Upper lobe of left lung (tissue), 4 donors: ENCODE results near the gene MBD5.

ENCODE experiments used
- POLR2AphosphoS5 ChIP-seq, 2 donors: sonication (generic); formaldehyde crosslinking; IDR thresholded peaks; one replicate each; pipeline ENCODE4 v1.5.1; 2017; ENCODE audit warnings: antibody characterized with exemption in 2 of 2
- TF ChIP-seq, protein P1 (sequence below), 6 experiments: fragments of 450-650 bp in 4 of 6; fragments of 200-600 bp in 2 of 6; sonication (generic) in 2 of 6; IDR thresholded peaks; one replicate each; pipeline ENCODE4 v1.5.1; 2016 to 2019; ENCODE audit warnings: antibody characterized with exemption in 6 of 6

DNA sequence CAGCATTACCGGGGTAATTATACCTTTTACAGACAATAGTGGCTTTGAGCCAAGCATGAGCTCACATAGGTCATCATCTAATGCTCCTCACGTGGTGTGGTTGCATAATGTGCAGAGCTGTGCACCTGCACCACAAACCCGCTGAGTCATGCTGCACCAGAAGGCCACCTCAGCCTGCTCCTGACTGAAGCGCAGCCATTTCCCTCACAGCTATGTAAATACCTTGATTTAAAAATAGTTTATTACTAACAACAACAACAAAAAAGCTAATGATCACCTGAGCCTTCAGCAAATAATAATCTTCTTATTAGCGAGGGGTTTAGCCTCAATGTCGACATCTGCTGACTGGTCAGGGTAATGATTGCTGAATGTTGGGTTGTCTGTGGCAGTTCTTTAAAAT is 238.8 kb downstream of the MBD5 start:
- TF ChIP-seq, protein P1, sequence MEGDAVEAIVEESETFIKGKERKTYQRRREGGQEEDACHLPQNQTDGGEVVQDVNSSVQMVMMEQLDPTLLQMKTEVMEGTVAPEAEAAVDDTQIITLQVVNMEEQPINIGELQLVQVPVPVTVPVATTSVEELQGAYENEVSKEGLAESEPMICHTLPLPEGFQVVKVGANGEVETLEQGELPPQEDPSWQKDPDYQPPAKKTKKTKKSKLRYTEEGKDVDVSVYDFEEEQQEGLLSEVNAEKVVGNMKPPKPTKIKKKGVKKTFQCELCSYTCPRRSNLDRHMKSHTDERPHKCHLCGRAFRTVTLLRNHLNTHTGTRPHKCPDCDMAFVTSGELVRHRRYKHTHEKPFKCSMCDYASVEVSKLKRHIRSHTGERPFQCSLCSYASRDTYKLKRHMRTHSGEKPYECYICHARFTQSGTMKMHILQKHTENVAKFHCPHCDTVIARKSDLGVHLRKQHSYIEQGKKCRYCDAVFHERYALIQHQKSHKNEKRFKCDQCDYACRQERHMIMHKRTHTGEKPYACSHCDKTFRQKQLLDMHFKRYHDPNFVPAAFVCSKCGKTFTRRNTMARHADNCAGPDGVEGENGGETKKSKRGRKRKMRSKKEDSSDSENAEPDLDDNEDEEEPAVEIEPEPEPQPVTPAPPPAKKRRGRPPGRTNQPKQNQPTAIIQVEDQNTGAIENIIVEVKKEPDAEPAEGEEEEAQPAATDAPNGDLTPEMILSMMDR (IDR thresholded peaks at IDR 0.05) = no peak
- TF ChIP-seq POLR2AphosphoS5 (IDR thresholded peaks at IDR 0.05) = no peak
